HG02588 (cell line): ENCODE data around the gene ARHGEF3.
A peak's percentile ranks its signal among the peaks of the same experiment; 100 is the strongest.
"Not testable (repeated sequence)": the region's sequence is repeated elsewhere in the genome, so short reads cannot be mapped to it uniquely, and the experiment has no call there.

Source experiments
- ATAC-seq: cut with Tn5 transposase; IDR thresholded peaks from one replicate; pipeline ENCODE4 v1.9.1; 2021; ENCODE audit warnings: mild to moderate bottlenecking, moderate library complexity; ENCODE audit not compliant: unreplicated experiment

Gene ARHGEF3

DNA sequence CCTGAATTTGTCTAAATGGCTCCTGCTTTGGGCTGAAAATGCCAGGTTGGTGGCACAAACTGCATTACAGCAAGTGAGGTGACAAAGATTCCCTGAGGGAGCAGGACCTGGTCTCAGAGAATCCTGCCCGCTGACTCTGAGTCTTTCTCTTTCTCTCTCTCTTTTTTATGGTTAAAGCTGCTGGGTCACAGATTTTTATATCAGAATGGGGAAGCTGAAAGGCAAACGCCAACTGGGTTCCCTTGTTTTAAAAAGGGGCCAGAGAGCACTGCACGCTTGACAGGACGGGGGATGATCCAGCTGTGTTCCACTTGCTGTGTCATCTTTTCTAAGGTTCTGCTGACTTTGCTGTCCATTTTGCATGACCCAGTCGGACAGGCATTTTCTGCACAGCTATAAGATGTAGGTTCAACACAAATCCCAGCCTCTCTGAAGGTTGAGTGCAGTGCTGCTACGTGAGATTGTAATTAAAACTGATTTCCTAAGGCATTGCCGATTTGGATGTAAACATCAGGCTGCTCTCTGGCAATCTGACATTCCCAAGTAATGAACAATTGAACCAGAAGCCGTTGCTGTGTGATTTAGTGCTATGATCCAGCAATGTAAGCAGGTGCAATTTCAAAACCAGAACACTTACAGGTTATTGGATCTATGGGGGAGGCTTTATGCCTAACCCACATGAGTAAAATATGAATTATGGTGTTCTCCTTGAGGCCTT lies 25.8 kb downstream of the ARHGEF3 start:
- no peak for ATAC-seq

- no peak for ATAC-seq
Measured at GRCh38 chr3:56775445-56775837, 26.3 kb downstream of the ARHGEF3 start.

GRCh38 chr3:56773986-56774385 lies 27.8 kb downstream of the ARHGEF3 start:
- no peak for ATAC-seq

- no peak for ATAC-seq
Measured at GRCh38 chr3:56772952-56773938, 28.5 kb downstream of the ARHGEF3 start.

DNA sequence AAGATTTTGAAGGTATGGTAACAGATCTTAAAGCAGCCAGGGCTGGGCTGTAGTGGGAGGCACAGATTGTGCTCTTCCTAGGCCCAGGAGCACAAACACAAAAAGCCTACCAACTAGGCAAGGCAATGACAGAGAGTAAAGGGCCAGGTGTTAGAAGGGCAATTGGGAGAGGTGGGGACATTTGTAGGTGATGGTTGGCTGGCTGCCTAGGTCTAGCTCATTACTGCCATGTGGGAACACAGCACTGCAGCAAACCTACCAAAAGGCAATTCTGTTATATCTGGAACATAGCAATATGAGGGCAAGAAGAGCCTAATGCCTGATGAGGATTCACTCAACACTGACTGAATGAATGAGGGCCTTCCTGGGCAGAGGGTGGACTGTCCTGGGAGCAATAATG lies 30.4 kb downstream of the ARHGEF3 start:
- ATAC-seq: no peak

DNA sequence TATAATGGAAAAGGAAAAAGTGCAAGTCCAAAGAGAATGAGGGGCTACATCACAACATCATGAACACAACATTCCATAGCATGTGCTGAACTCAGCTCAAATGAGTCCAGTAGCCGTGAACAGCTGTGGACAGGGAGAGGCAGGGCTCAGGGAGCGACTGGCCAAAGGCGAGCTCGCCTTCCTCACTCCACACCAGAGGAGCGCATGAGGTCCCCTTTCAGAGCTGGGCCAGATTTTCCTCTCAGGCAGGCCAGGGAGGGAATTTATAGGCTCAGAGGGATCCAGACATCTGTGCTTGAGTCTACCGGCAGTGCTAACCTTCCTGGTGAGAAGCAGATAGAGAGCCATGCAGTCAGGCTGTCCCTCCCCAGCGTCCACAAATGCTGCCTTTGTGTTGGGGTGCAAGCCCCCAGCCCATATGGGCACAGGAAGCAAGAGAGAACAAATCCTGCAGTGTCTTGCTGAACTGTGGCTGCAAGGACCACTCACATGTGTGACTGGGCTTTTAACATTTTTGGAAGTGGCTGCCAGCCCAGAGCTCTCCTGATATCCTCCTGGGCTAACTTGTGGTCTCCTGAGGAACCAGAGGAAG lies 32.5 kb downstream of the ARHGEF3 start:
- ATAC-seq: no peak

DNA sequence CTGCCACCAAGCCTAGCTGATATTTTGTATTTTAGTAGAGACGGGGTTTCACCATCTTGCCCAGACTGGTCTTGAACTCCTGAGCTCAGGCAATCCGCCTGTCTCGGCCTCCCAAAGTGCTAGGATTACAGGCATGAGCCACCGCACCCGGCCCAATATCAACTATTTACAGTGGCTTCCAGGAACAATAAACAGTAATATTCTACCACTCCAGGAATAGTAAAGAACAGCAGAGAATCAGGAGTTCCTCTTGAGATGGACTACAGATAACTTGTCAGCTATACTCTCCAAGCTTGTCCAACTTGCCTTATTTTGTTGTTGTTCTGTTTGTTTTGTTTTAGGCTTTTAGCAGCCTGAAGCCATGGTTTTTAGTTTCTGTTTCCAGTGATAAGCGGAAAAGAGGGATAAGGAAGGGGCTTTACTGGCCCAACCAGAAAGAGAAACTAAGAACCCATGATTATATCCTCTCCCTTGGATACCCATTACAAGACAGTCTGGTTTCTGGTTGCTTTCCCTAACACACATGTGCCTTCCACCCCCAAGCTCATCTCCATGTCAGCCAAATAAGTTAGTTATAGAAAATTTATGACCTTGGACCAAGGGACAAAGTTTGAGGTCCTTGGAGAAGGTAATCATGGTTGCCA lies 36.7 kb downstream of the ARHGEF3 start:
- ATAC-seq: no peak

GRCh38 chr3:56764184-56764583 lies 37.6 kb downstream of the ARHGEF3 start:
- no peak for ATAC-seq

- ATAC-seq: no peak
Measured at GRCh38 chr3:56763233-56763632, 38.5 kb downstream of the ARHGEF3 start.

- no peak for ATAC-seq
Measured at GRCh38 chr3:56762718-56763117, 39.0 kb downstream of the ARHGEF3 start.

GRCh38 chr3:56761887-56762651 lies 39.7 kb downstream of the ARHGEF3 start:
- ATAC-seq: no peak

GRCh38 chr3:56761023-56761422 lies 40.7 kb downstream of the ARHGEF3 start:
- ATAC-seq: no peak

DNA sequence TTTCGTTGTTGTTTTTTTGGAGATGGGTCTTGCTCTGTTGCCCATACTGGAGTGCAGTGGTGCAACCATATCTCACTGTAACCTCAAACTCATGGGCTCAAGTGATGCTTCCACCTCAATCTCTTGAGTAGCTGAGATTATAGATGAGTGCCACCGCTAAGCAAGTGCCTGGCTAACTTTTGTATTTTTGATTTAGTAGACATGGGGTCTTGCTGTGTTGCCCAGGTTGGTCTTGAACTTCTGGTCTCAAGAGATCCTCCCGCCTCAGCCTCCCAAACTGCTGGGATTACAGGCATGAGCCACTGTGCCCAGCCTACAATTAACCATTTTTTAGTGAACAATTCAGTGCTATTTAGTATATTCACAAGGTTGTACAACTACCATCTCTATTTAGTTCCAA lies 42.2 kb downstream of the ARHGEF3 start:
- ATAC-seq: no peak

DNA sequence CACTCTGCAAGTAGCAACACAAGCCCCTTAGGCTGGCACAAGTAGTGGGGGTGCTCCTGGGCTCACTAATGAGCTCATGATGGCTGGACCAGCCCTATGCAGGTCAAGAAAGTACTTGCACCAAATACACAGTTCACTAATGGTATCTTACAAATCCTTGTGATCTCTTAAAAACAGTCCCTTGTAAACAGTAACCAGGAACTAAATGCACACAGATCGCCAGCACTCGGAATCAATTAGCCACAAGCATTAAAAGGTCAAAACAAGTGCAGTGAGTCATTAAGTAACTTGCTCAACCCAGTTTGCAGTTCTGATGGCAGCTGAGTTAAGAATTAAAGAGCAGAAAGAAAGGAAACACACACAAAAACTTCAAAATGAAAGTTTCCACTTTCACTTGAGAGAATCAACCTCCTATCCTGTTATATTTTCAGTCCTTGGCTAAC lies 43.2 kb downstream of the ARHGEF3 start:
- ATAC-seq: peak; percentile 73

- ATAC-seq: not testable (repeated sequence)
Measured at GRCh38 chr3:56758042-56758441, 43.7 kb downstream of the ARHGEF3 start.

DNA sequence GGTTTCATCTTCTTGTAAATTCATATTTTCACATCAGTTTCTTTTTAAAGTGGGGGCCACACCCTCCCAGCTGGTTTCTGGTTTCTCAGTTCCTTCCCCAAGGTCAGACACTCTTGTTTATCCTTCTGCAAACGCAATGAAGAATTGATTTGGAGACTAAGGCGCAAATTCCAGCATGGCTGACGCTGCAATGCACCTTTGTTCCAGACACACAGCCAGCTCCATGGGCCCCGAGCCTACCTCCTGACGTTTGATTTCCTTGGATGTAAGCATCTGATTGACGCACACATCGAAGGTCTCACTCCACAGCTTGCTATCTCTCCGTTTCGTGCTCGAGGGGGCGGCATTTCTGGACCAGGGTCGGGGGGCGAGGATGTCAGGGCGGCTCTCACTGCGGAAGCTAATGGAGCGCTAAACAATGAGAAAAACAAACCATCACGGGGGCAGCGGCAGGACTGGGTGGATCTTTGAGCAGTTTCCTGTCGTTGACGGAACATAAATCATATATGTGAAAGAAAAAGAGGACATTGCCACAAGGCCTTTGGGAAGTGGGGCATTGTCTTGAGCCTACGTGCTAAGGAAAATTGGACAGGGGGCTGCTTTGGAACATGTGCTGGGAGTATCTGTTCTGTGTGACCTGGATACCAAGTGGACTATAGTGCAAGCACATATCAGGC lies 46.9 kb downstream of the ARHGEF3 start:
- no peak for ATAC-seq

- peak; percentile 88 for ATAC-seq
Measured at GRCh38 chr3:56753206-56753820, 48.4 kb downstream of the ARHGEF3 start.

- no peak for ATAC-seq
Measured at GRCh38 chr3:56751056-56751707, 50.6 kb downstream of the ARHGEF3 start.
